SIG-M5 (cell line): ENCODE results near the gene DNAAF3.
"Not testable (repeated sequence)": the region's sequence is repeated elsewhere in the genome, so short reads cannot be mapped to it uniquely, and the experiment has no call there.

Experiments used
- DNase-seq: peaks from one replicate; lab custom pipeline; 2025; lab: John Stamatoyannopoulos, UW

DNAAF3 gene

DNA sequence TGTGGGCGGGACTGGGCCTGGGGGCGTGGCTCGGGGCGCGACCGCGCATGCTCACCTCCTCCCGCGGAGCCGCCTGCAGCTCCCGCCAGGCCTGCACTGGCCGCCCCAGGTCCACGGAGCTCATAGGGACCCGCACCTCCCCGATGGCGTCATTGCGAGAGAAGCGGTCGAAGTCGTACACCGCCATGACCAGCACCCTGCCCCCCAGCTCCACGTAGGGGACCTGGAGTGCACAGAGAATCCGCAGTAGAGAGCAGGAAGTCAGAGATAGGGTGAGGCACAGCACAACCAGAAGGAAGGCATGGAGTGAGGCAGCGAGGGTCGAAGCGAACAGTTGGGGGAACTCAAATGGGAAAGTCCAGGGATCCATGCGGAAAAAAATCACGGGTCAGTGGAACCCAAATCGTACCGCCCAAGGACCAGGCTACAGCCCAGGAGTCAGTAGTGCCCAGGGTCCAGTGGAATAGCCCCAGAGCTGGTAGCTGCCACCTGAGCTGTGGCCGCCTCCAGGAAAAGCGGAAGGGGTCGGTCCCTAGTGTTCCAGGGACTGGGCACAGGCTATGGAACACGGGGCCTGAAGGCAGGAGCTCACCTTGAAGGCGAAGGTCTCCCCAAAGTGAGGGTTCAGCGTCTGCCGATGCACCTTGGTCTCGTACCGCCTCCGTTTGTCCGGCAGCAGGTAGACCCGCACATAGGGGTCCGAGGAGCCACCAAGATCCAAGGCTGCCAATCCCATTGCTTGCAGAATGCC, 8.9 kb upstream of the DNAAF3 start:
- no peak for DNase-seq

DNA sequence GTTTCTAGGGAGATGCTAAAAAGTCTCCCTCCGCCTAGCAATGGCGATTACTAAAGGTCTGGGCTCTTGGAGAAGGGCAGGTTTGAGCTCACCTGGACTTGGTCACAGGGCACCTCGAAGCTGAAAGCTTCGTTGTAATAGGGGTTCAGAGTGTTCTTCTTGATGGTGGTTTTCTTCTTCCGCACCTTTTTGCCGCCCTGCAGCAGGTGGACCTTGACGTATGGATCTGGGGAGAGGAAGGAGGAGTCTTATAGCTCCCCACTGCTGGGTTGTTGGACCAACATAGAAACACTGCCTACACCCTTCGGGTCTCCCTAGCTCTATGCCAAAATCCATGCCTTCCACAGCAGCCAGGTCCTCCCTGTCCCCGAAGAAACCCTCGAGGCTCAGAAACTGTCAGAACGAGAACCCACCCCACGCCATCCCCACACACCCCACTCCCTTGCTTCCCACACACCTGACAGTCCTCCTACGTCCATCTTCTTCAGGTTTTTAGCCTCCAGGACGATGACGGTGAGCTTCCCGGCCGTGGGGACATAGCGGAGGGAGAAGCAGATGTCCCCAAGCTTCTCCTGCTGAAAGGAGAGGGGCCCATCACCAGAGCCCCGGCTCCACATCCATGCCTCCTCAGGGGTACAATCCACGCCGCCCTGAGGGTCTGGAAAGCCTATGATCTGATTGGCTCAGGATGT, 8.2 kb upstream of the DNAAF3 start:
- no peak for DNase-seq

GRCh38 chr19:55173714-55174409, 7.4 kb upstream of the DNAAF3 start:
- DNase-seq = no peak

GRCh38 chr19:55173186-55173713, 6.8 kb upstream of the DNAAF3 start:
- no peak for DNase-seq

GRCh38 chr19:55172741-55173140, 6.3 kb upstream of the DNAAF3 start:
- DNase-seq = no peak

DNA sequence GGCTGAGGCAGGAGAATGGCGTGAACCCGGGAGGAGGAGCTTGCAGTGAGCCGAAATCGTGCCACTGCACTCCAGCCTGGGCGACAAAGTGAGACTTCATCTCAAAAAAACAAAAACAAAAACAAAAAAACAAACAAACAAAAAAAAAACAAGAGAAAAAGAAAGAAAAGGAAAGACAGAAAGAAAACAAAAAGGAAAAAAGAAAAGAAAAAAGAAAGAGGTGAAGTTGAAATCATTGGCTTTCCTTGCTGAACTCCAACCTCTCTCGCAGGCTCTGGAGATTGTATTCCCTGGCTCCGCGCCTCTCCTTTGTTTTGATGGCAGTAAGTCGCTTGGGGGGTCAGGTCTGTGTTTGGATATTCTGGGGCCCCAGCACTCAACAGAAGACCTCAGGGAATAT, 5.9 kb upstream of the DNAAF3 start:
- not testable (repeated sequence) for DNase-seq

DNA sequence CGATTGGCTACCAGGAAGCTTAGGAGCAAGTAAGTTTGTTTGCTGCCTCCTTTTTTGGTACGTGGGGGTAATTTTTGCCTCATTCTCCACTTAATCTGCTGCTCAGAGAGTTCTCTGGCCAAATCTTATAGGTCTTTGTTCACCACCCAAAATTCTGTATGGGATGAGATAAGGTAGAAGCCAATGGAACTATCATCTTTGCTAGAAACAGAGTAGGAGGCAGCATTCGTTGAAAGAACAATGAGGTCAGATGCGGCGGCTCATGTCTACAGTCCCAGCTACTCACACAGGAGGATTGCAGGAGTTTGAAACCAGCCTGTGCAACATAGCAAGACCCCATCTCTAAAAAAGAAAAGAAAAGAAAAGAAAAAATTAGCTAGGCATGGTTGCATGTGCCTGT, 5.0 kb upstream of the DNAAF3 start:
- no peak for DNase-seq

GRCh38 chr19:55169136-55169535, 2.7 kb upstream of the DNAAF3 start:
- DNase-seq = no peak

- peak; percentile 66 for DNase-seq
Measured at GRCh38 chr19:55165952-55166529, 372 bp downstream of the DNAAF3 start.

DNA sequence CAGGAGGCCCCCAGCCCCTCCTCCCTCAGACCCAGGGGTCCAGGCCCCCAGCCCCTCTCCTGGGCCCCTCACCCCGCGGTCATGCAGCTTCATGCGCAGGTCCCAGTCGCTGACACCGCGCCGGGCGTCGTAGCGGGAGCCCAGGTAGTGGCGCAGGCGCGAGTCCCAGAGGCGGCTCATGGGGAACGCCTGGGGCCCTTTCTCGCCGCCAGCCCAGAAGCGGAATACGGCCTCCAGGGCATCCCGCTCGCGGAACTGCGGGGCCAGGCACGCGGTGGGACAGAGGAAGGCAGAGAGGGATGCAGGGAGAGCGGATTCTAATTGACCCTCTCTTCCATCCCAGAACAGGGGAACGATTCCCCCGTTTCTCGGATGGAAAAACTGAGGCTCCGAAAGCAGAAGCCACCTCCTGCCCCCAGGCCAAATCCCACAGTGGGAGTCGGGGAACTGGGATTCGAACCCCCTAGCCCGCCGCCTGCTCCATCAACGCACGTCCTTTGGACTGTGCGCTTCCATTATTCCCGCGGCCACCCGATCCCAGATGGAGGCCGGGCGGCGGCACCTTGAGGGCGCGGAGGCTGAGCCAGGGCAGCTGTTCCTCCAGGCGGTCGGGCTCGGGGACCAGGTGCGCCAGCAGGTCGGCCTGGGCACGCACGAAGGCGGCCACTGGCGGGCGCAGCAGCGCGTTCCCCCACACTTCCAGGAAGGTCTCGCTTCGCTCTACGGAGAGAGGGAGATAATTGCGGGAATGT, 4.7 kb downstream of the DNAAF3 start:
- no peak for DNase-seq

DNA sequence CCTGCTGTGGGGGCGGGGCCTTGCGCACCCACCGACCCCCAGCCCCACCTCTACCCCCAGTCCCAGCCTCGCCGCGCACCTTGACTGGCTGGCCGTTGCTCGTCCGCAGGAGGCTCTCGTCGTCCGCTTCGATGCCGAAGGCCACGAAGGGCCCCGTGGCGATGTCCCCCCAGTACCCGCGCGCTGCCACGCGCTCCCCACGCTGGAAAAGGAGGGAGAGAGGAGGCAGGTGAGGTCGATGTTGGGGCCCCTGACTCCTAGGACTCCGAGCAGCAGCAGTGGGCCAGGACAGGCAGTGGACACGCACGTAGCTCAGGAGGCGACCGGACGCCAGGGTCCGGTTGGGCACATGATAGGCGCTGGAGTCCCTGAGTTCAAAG, 5.4 kb downstream of the DNAAF3 start:
- no peak for DNase-seq

- DNase-seq = no peak
Measured at GRCh38 chr19:55160128-55160985, 6.1 kb downstream of the DNAAF3 start.

GRCh38 chr19:55158848-55159749, 7.3 kb downstream of the DNAAF3 start:
- no peak for DNase-seq

DNA sequence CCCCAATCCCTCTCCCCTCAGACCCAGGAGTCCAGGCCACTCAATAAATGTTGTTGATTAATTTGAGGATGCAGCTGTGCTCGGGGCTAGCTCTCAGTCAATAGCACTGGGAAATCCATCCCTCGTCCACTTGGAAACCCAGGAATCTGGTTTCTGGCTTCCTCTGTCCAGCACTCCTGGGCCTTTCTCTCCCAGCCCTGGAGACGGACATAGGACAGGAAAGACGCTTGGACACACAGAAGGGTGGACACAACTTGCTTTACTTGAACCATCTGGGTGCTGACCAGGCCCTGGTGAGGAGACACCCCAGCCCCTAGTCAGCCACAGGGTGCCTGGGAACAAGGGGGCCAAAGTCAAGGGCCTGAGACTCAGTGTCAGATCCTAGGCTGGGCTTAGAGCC, 8.0 kb downstream of the DNAAF3 start:
- no peak for DNase-seq

GRCh38 chr19:55157064-55157908, 9.1 kb downstream of the DNAAF3 start, which contains the start of gene TNNI3:
Gene TNNI3, minus strand, starts transcription at chr19:55157732. Its CDS starts 143 bp downstream, at chr19:55157589.
- DNase-seq = no peak

GRCh38 chr19:55156202-55157063, 10.0 kb downstream of the DNAAF3 start:
- DNase-seq = no peak

DNA sequence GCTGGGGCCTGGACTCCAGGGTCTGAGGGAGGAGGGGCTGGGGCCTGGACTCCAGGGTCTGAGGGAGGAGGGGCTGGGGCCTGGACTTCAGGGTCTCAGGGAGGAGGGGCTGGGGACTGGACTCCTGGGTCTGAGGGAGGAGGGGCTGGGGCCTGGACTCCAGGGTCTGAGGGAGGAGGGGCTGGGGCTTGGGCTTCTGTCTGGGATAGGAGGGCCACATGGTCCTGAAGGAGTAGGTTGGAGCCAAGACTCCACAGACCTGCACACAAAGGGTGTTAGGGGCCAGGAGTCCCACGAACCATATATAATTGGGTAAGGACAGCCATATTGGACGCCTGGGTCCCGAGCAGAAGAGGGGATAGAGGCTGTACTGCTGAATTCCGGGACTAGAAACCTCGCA, 10.6 kb downstream of the DNAAF3 start:
- DNase-seq = not testable (repeated sequence)
